SK-N-SH treated with all-trans-retinoic acid at 6 μM for 48 hours (cell line): ENCODE measurements around the gene SGPP1.

ENCODE experiments used
- ATAC-seq: fragments of 200-7000 bp; cut with Tn5 transposase; 3 replicates; pipeline ENCODE4 v1.9.1; 2020; ENCODE audit warnings: mild to moderate bottlenecking, moderate library complexity
- ARNTL ChIP-seq: fragments of 450-650 bp; formaldehyde crosslinking; IDR thresholded peaks from 2 replicates; pipeline ENCODE4 v1.5.0; 2020; ENCODE audit warnings: low read depth, mild to moderate bottlenecking, moderate library complexity, borderline replicate concordance
- BACH2 ChIP-seq: fragments of 250-450 bp; sonication (Bioruptor Pico); IDR thresholded peaks from 2 replicates; pipeline ENCODE4 v1.9.0; 2021; ENCODE audit warnings: mild to moderate bottlenecking, borderline replicate concordance
- CREB5 ChIP-seq: fragments of 250-450 bp; sonication (Bioruptor Pico); IDR thresholded peaks from 2 replicates; pipeline ENCODE4 v1.5.1; 2020; ENCODE audit warnings: low read depth, mild to moderate bottlenecking, moderate library complexity
- CSDC2 ChIP-seq: fragments of 250-450 bp; sonication (Bioruptor Pico); IDR thresholded peaks from 2 replicates; pipeline ENCODE4 v1.5.0; 2020; ENCODE audit warnings: mild to moderate bottlenecking, moderate library complexity
- ISL1 ChIP-seq: fragments of 250-450 bp; sonication (Bioruptor Pico); IDR thresholded peaks from 2 replicates; pipeline ENCODE4 v2.1.2; 2022; ENCODE audit warnings: mild to moderate bottlenecking, moderate library complexity
- OSR1 ChIP-seq: fragments of 250-450 bp; sonication (Bioruptor Pico); IDR thresholded peaks from 2 replicates; pipeline ENCODE4 v1.8.0; 2022; ENCODE audit warnings: moderate library complexity, mild to moderate bottlenecking, inconsistent platforms
- PPARA ChIP-seq: fragments of 250-450 bp; sonication (Bioruptor Pico); IDR thresholded peaks from 2 replicates; pipeline ENCODE4 v1.5.0; 2020; ENCODE audit warnings: mild to moderate bottlenecking, borderline replicate concordance
- TOX ChIP-seq: fragments of 250-450 bp; sonication (Bioruptor Pico); IDR thresholded peaks from 2 replicates; pipeline ENCODE4 v1.8.0; 2021; ENCODE audit warnings: mild to moderate bottlenecking, moderate library complexity, borderline replicate concordance
- ZFP3 ChIP-seq: fragments of 250-450 bp; sonication (Bioruptor Pico); IDR thresholded peaks from 2 replicates; pipeline ENCODE4 v1.5.0; 2020; ENCODE audit warnings: mild to moderate bottlenecking, moderate library complexity
- ZFP30 ChIP-seq: fragments of 450-650 bp; formaldehyde crosslinking; IDR thresholded peaks from 2 replicates; pipeline ENCODE4 v1.5.0; 2022; ENCODE audit warnings: mild to moderate bottlenecking, moderate library complexity
- ZNF70 ChIP-seq: fragments of 450-650 bp; formaldehyde crosslinking; IDR thresholded peaks from 2 replicates; pipeline ENCODE4 v1.5.0; 2020; ENCODE audit warnings: mild to moderate bottlenecking, moderate library complexity
- TF ChIP-seq, protein P1 (sequence below): fragments of 250-450 bp; sonication (Bioruptor Pico); IDR thresholded peaks from 2 replicates; pipeline ENCODE4 v1.5.0; 2020; ENCODE audit warnings: mild to moderate bottlenecking, moderate library complexity
- TF ChIP-seq, protein P2 (sequence below): fragments of 250-450 bp; sonication (Bioruptor Pico); IDR thresholded peaks from 2 replicates; pipeline ENCODE4 v1.5.1; 2021; ENCODE audit warnings: mild to moderate bottlenecking, moderate library complexity
- TF ChIP-seq, protein P3 (sequence below): fragments of 250-450 bp; sonication (Bioruptor Pico); IDR thresholded peaks from 2 replicates; pipeline ENCODE4 v1.8.0; 2020; ENCODE audit warnings: mild to moderate bottlenecking, moderate library complexity, borderline replicate concordance

Gene SGPP1

GRCh38 chr14:63735720-63736119 lies 7.9 kb upstream of the SGPP1 start:
- TF ChIP-seq CREB5 (CRISPR knock-in tag), result no peak
- TF ChIP-seq, protein P1, sequence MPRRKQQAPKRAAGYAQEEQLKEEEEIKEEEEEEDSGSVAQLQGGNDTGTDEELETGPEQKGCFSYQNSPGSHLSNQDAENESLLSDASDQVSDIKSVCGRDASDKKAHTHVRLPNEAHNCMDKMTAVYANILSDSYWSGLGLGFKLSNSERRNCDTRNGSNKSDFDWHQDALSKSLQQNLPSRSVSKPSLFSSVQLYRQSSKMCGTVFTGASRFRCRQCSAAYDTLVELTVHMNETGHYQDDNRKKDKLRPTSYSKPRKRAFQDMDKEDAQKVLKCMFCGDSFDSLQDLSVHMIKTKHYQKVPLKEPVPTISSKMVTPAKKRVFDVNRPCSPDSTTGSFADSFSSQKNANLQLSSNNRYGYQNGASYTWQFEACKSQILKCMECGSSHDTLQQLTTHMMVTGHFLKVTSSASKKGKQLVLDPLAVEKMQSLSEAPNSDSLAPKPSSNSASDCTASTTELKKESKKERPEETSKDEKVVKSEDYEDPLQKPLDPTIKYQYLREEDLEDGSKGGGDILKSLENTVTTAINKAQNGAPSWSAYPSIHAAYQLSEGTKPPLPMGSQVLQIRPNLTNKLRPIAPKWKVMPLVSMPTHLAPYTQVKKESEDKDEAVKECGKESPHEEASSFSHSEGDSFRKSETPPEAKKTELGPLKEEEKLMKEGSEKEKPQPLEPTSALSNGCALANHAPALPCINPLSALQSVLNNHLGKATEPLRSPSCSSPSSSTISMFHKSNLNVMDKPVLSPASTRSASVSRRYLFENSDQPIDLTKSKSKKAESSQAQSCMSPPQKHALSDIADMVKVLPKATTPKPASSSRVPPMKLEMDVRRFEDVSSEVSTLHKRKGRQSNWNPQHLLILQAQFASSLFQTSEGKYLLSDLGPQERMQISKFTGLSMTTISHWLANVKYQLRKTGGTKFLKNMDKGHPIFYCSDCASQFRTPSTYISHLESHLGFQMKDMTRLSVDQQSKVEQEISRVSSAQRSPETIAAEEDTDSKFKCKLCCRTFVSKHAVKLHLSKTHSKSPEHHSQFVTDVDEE (CRISPR knock-in tag), result no peak
- no peak for TF ChIP-seq OSR1 (CRISPR knock-in tag)
- TF ChIP-seq PPARA (CRISPR knock-in tag), result no peak
- TF ChIP-seq ARNTL (CRISPR knock-in tag), result no peak
- TF ChIP-seq ZFP30 (CRISPR knock-in tag), result no peak
- no peak for TF ChIP-seq ZFP3 (CRISPR knock-in tag)
- TF ChIP-seq TOX (CRISPR knock-in tag), result no peak
- no peak for TF ChIP-seq BACH2 (CRISPR knock-in tag)
- TF ChIP-seq, protein P2, sequence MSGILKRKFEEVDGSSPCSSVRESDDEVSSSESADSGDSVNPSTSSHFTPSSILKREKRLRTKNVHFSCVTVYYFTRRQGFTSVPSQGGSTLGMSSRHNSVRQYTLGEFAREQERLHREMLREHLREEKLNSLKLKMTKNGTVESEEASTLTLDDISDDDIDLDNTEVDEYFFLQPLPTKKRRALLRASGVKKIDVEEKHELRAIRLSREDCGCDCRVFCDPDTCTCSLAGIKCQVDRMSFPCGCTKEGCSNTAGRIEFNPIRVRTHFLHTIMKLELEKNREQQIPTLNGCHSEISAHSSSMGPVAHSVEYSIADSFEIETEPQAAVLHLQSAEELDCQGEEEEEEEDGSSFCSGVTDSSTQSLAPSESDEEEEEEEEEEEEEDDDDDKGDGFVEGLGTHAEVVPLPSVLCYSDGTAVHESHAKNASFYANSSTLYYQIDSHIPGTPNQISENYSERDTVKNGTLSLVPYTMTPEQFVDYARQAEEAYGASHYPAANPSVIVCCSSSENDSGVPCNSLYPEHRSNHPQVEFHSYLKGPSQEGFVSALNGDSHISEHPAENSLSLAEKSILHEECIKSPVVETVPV (CRISPR knock-in tag), result no peak

DNA sequence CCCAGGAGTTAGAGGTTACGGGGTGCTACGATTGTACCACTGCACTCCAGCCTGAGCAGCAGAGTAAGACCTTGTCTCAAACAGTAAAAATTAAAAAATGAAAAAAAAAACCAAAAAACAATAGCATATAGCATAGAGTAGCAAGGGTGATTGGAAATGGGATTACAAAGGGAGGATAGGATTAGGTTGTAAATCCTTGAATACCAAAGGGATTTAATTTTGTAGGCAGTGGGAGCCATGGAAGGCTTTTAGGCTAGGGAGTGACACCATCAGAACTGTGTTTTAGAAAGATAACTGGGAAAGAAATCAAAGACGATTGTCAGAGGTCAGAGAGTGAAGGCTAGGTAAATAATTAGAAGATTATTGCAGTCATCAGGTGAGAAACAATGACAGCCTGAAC lies 2.8 kb upstream of the SGPP1 start:
- TF ChIP-seq, protein P3, sequence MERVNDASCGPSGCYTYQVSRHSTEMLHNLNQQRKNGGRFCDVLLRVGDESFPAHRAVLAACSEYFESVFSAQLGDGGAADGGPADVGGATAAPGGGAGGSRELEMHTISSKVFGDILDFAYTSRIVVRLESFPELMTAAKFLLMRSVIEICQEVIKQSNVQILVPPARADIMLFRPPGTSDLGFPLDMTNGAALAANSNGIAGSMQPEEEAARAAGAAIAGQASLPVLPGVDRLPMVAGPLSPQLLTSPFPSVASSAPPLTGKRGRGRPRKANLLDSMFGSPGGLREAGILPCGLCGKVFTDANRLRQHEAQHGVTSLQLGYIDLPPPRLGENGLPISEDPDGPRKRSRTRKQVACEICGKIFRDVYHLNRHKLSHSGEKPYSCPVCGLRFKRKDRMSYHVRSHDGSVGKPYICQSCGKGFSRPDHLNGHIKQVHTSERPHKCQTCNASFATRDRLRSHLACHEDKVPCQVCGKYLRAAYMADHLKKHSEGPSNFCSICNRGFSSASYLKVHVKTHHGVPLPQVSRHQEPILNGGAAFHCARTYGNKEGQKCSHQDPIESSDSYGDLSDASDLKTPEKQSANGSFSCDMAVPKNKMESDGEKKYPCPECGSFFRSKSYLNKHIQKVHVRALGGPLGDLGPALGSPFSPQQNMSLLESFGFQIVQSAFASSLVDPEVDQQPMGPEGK (CRISPR knock-in tag), result no peak
- no peak for TF ChIP-seq ZFP30 (CRISPR knock-in tag)
- TF ChIP-seq ZNF70 (CRISPR knock-in tag), result no peak
- ATAC-seq, result no peak

More at GRCh38 chr14:63735720-63736119, 7.9 kb upstream of the SGPP1 start:
- no peak for ATAC-seq

- ATAC-seq, result peak; percentile 77
- peak; percentile 81; the same call in 1 of the 2 replicates for TF ChIP-seq ZFP3 (CRISPR knock-in tag)
- no peak for TF ChIP-seq ISL1
Measured at GRCh38 chr14:63727231-63727735, 582 bp downstream of the SGPP1 start.

GRCh38 chr14:63726499-63726898 lies 1.4 kb downstream of the SGPP1 start:
- TF ChIP-seq, protein P2 (CRISPR knock-in tag), result no peak
- TF ChIP-seq TOX (CRISPR knock-in tag) (no peak), BACH2 (CRISPR knock-in tag) (no peak), CREB5 (CRISPR knock-in tag) (no peak), CSDC2 (CRISPR knock-in tag) (no peak)

More at GRCh38 chr14:63726499-63726898, 1.4 kb downstream of the SGPP1 start:
- no peak for ATAC-seq
